Left renal cortex interstitium (tissue), 4 donors: ENCODE results near the gene TBX3. TPM values are rescaled to one million over a fixed set of nuclear protein-coding genes. Genes with fewer than 3 reads are reported as not detected.

Source experiments
- DNase-seq, 4 donors: peaks; one replicate each; pipeline ENCODE4 v3.0.0-alpha.2; 2013; ENCODE audit warnings: low read depth in 4 of 4, low spot score in 2 of 4, missing footprints in 1 of 4
- polyA plus RNA-seq, 4 donors: library from polyadenylated mRNA; unstranded; fragments of 120-200 nt; gene quantifications; one replicate each; pipeline ENCODE4 v1.2.1, GENCODE V29; 2013; ENCODE audit not compliant: insufficient read length in 4 of 4

Gene TBX3
- polyA plus RNA-seq, 4 donors, result 70.5 to 94.4 (median 80.4) TPM

DNA sequence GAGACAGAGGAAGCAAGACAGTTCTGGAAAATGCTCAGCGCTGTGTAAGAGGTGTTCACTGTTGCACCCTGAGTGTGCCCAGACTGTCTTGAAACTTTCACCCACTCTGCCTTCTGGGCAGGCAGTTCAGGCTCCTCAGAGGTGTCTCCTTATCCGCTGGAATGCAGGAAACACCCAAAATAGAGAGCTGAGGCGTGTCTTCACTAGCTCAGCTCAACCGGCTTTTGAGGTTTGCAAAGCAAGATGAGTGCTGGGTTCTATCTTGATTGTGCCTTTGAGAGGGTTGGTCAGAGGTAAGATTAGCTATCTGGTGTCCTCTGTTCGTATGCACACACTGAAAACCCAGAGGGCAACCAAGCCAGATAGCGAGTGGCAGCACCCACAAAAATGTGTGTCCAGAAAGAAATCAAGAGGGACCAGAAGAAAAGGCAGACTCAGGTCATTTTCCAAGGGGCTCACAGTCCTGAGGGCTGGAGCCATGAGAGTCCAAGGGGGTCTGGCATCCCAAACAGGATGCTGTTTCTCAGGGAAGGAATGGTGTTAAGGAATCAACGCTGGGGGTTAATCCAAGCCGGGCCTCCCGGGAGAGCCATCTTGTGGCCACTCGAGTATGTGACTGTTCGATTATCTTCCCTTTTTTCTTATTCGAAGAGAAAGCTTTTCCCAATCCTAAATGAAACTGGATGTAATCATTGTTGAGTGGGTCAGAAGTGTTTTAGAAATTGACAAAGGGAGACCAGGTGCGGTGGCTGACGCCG, 47.1 kb downstream of the TBX3 start:
- DNase-seq, result no peak

DNA sequence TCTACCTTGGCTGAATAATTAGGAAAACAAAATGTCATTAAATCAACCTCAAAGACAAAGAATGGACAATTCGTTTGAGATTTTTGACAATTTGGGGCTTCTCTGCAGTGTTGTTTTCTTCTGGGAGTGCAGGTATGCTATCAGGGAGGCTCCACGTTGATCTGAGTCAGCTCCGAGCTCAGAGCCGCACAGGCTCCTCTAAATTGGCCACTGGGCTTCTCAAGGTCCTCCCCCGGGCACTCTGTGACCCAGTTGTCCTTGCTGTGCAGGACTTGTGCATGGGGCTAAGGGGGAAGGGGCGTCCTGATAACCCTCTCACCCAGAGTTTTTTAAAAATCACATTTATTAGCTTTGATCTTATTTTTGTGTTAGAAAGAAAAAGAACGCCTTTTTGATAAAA, 52.7 kb downstream of the TBX3 start:
- no peak for DNase-seq

DNA sequence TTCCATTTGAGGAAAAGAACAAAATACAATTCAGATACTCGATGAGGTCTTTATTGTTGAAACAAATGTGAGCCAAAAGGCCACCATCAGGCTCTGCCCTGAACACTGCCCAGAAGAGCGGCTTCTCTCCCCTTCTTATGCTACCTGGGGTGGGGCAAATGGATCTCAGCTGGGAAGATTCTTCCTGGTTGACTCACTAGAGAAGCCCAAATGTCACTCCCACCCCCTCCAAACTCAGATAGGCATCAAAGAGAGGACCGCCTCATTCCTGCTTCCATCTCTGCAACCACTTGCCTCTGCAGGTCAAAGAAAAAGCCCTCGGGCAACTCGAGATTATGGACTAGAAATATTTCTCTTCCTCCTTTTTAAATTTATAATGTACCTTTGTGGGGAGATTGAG, 55.8 kb downstream of the TBX3 start:
- DNase-seq, result no peak

DNA sequence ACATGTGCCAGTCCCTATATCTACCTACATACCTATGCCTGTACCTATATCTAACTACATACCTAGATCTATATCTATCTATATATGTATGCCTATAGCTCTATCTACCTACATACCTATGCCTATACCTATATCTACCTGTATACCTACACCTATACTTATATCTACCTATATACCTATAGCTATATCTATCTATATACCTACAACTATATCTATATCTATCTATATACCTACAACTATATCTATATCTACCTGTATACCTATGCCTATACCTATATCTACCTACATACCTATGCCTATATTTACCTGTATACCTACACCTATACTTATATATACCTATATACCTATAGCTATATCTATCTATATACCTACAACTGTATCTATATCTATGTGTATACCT, 56.6 kb downstream of the TBX3 start:
- no peak for DNase-seq

DNA sequence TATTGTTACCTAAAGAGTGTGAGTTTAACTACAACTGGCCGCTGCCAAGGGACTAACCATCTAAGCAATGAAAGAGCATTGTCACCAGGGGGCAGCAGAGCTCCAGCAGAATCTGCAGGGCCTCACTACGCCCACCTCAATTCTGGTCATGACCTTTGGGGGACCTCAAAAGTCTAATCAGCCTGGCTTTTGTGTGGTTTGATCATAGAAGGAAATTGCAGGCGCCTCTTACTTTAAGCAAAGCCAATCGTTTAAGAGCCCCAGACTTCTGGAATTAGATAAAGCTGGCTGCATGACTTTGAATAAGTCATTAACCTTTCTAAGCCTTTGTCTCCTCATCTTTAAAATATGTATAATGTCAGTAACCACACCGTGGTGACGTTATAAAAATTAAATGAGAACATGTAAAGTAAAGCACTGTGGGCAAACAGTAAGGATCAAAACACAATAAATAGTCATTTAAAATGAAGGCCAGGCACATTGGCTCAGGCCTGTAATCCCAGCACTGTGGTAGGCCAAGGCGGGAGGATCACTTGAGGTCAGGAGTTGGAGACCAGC, 58.6 kb downstream of the TBX3 start:
- DNase-seq, result peak; percentile 2 to 7 (median 4)

DNA sequence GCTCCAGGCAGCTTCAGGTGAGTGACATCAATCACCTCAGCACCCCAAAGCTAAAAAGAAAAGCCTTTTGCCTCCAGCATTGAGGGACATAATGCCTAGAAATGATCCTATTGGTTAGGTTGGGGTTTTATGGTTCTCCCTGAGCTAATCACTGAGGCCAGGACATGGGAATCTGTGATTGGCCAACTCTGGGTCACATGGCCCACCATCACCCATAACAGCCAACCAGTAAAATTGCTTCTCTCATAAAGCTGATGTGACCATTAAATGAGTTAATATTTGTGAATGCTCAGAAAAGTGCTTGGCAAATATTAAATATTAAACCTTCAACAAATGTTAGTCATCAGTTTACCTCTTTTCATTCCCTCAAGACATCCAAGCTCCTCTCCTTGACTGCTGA, 60.2 kb downstream of the TBX3 start:
- no peak for DNase-seq
